Activated CD8-positive, alpha-beta memory T cell treated with anti-CD3 and anti-CD28 coated beads, Interleukin-2, amount 10 ng/mL, durations not matched to agents 7 days and 5 days (primary cell): ENCODE measurements around the gene HDDC2. TPM values are rescaled to one million over a fixed set of nuclear protein-coding genes. Genes with fewer than 3 reads are reported as not detected.

Experiments
- ATAC-seq: fragments of 150-1000 bp; cut with Tn5 transposase; one replicate; pipeline ENCODE4 v1.10.0; 2021; ENCODE audit warnings: moderate library complexity
- CTCF ChIA-PET: fragments of 350-600 bp; sonication (Branson Sonifier 250); formaldehyde crosslinking; loops from one replicate; lab custom pipeline; 2021; ENCODE audit warnings: antibody characterized with exemption; lab: Charles Lee
- DNase-seq: peaks from one replicate; pipeline ENCODE4 v3.0.0-alpha.2; 2020
- H3K27ac Mint-ChIP-seq: one replicate; pipeline ENCODE4 v1.8.0; 2021; ENCODE audit warnings: mild to moderate bottlenecking, mixed read lengths
- H3K27me3 Mint-ChIP-seq: one replicate; pipeline ENCODE4 v1.8.0; 2021; ENCODE audit warnings: mixed read lengths
- H3K36me3 Mint-ChIP-seq: one replicate; pipeline ENCODE4 v1.8.0; 2021; ENCODE audit warnings: mild to moderate bottlenecking, mixed read lengths
- H3K4me1 Mint-ChIP-seq: one replicate; pipeline ENCODE4 v1.8.0; 2021; ENCODE audit warnings: mixed read lengths
- H3K4me3 Mint-ChIP-seq: one replicate; pipeline ENCODE4 v1.8.0; 2021; ENCODE audit warnings: mild to moderate bottlenecking, moderate library complexity, mixed read lengths
- H3K9me3 Mint-ChIP-seq: one replicate; pipeline ENCODE4 v1.8.0; 2022; ENCODE audit warnings: low read depth, mixed read lengths
- total RNA-seq, 2 experiments: library from RNA; stranded (reverse); gene quantifications; one replicate each; pipeline ENCODE4 v1.2.3, GENCODE V29; 2021

Gene HDDC2
- 10 to 100 TPM; 57.8 to 61.7 TPM for total RNA-seq

DNA sequence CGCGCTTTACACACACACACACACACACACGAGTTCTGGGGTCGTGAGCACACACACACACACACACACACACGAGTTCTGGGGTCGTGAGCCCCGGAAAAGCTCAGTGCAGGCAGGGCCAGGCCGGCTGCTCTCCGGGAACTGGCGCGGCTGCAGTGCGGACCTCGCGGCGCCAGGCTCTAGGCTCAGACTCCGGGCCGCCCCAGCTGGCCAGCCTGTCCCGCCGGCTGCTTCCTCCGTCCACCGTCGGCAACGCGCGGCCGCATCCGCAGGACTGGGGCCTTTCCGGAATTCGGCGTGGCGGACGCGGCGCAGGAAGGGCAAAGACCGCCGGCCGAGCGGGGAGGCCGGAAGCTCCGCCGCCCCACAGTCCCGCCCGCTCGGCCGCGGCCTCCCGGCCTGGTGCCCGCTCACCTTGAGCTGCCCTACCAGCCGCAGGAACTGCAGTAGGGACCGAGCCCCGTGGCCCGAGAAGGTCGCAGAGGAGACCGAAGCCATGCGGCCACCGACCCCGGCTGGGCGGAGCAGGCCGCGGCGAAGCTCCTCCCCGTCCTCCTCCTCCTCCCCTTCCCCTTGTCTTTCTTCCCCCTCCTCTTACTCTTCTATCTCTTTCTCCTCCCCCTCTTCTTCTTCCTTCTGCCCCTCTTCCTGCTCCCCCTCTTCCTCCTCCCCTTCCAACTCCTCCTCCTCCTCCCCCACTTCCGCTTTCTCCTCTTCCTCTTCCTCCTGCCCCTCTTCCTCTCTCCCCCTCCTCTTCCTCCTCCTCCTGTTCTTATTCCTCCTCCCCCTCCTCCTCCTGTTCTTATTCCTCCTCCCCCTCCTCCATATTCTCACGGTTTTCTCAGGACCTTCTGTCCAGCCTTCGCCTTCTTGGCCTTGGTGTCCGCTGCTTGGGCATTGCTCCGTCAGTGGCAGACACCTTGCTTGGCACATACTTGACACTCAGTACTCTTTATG, at the start of gene HDDC2:
Gene HDDC2, minus strand, starts transcription at position 533 of the 957 bp plus-strand sequence. Its CDS starts 35 bp downstream, at position 498.
- H3K27ac Mint-ChIP-seq: peak within 1 kb of the TSS; percentile 76
- peaks cover 25% of the 10 kb centered on the region for H3K27me3 Mint-ChIP-seq
- H3K4me1 Mint-ChIP-seq: peaks cover 37% of the 10 kb centered on the region
- H3K36me3 Mint-ChIP-seq: peaks cover 42% of the 10 kb centered on the region
- CTCF ChIA-PET: interaction anchor here (0.6 to 2.4 kb wide), 12 partner anchors 8 to 685 kb away, joined by 3 to 9 read pairs (median 5); partner anchors contain the start of genes NCOA7 and TRMT11
- H3K4me3 Mint-ChIP-seq: peak within 1 kb of the TSS; percentile 80
- peaks cover 4% of the 10 kb centered on the region for H3K9me3 Mint-ChIP-seq
- ATAC-seq (peak; percentile 83), DNase-seq (peak; percentile 53)

- CTCF ChIA-PET: no interaction called here
- H3K4me3 Mint-ChIP-seq: no peak overlapping the region
- peaks cover 15% of the 10 kb centered on the region for H3K27me3 Mint-ChIP-seq
- no peak overlapping the region for H3K27ac Mint-ChIP-seq
- H3K9me3 Mint-ChIP-seq: no peaks in the 10 kb centered on the region
- no peak for ATAC-seq
- no peaks in the 10 kb centered on the region for H3K4me1 Mint-ChIP-seq
- no peaks in the 10 kb centered on the region for H3K36me3 Mint-ChIP-seq
- no peak for DNase-seq
Observed at GRCh38 chr6:125346926-125347563, 45.3 kb upstream of the HDDC2 start.

- H3K36me3 Mint-ChIP-seq: no peaks in the 10 kb centered on the region
- ATAC-seq (no peak), DNase-seq (no peak)
- H3K4me3 Mint-ChIP-seq: no peak overlapping the region
- peaks cover 12% of the 10 kb centered on the region for H3K27me3 Mint-ChIP-seq
- H3K9me3 Mint-ChIP-seq: no peaks in the 10 kb centered on the region
- CTCF ChIA-PET: no interaction called here
- no peak overlapping the region for H3K27ac Mint-ChIP-seq
- H3K4me1 Mint-ChIP-seq: no peaks in the 10 kb centered on the region
Observed at GRCh38 chr6:125346201-125346925, 44.6 kb upstream of the HDDC2 start.

DNA sequence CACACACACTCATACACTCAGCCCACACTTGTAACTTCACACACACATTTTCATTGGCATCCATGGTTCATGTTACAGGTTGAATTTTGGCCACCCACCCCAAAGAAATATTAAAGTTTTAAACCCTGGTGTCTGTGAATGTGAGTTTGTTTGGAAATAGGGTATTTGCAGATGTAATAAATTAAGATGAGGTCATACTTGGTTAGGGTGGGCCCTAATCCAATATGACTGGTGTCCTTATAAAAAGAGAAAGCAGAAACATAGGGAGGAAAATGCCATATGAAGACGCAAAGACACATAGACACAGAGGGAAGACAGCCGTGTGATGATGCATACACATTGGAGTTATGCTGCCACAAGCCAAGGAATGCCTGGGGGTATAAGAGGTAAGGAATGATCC, 39.7 kb upstream of the HDDC2 start:
- Mint-ChIP-seq H3K9me3 (no peaks in the 10 kb centered on the region), H3K36me3 (no peaks in the 10 kb centered on the region), H3K4me1 (no peaks in the 10 kb centered on the region), H3K27me3 (peaks cover 9% of the 10 kb centered on the region), H3K27ac (no peak overlapping the region), H3K4me3 (no peak overlapping the region)
- ATAC-seq (no peak), DNase-seq (no peak)
- CTCF ChIA-PET: no interaction called here

DNA sequence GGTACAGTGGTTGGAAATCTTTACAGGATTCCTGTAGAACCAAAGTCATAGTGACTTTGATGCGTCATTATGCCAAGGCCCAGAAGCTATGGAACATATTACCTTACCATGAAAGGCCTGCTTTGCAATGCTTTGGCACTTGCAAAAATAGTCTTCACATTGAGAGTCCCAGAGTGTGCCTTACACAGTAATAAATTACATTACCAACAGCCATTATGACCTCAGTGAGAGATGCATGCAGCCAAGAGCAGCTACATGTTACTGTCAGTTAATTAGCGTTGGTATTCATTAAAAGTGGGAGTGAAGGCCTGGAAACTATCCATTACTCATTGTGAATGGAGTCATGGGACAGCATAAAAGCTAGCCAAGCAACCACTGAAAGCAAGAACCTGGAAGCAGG, 39.2 kb upstream of the HDDC2 start:
- DNase-seq (no peak), ATAC-seq (no peak)
- Mint-ChIP-seq H3K27ac (no peak overlapping the region), H3K27me3 (peaks cover 12% of the 10 kb centered on the region), H3K9me3 (no peaks in the 10 kb centered on the region), H3K36me3 (no peaks in the 10 kb centered on the region), H3K4me1 (no peaks in the 10 kb centered on the region), H3K4me3 (no peak overlapping the region)
- CTCF ChIA-PET: no interaction called here

- Mint-ChIP-seq H3K27me3 (peaks cover 18% of the 10 kb centered on the region), H3K36me3 (no peaks in the 10 kb centered on the region), H3K27ac (no peak overlapping the region), H3K4me1 (no peaks in the 10 kb centered on the region), H3K9me3 (no peaks in the 10 kb centered on the region), H3K4me3 (no peak overlapping the region)
- ATAC-seq (no peak), DNase-seq (no peak)
- CTCF ChIA-PET: no interaction called here
Observed at GRCh38 chr6:125340175-125340835, 38.5 kb upstream of the HDDC2 start.

DNA sequence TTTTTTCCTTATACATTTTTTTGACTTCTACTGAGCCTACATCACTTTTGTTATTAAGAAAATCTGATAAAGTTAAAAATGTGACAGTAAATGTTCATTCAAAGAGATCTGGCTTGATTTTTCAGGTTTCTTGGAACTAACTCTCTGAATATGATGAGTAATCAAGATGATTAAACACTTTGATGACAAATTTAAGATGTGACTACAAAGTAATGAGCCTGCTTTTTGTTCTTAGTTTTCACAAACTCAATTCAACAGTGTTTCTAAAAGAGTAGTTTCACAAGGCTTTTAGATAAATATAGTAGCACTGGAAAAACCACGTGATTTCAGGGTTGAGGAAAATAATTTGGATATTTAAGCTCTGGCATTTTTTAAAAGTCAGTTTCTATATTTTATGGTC, 37.9 kb upstream of the HDDC2 start:
- DNase-seq (no peak), ATAC-seq (no peak)
- H3K4me3 Mint-ChIP-seq: no peak overlapping the region
- CTCF ChIA-PET: no interaction called here
- no peak overlapping the region for H3K27ac Mint-ChIP-seq
- no peaks in the 10 kb centered on the region for H3K36me3 Mint-ChIP-seq
- H3K4me1 Mint-ChIP-seq: no peaks in the 10 kb centered on the region
- no peaks in the 10 kb centered on the region for H3K9me3 Mint-ChIP-seq
- peaks cover 18% of the 10 kb centered on the region for H3K27me3 Mint-ChIP-seq

DNA sequence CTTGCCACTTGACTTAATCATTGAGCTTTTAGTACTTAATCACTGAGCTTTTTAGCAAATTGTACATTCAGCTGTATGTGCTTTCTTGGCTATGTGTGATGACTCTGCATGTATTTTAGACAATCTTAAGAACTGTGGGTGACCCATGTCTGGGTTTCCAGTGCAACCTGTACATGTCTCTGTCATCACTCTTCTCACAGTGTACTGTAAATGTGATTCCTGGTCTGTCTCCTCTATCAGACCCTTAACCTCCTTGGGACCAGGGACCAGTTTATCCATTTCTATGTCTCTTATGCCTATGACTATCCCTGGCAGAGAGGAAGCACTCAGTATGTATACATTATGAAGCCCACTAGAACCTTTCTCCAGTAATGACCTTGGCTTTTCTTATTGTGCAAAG, 36.6 kb upstream of the HDDC2 start:
- H3K27ac Mint-ChIP-seq: no peak overlapping the region
- ATAC-seq: no peak
- H3K4me3 Mint-ChIP-seq: no peak overlapping the region

DNA sequence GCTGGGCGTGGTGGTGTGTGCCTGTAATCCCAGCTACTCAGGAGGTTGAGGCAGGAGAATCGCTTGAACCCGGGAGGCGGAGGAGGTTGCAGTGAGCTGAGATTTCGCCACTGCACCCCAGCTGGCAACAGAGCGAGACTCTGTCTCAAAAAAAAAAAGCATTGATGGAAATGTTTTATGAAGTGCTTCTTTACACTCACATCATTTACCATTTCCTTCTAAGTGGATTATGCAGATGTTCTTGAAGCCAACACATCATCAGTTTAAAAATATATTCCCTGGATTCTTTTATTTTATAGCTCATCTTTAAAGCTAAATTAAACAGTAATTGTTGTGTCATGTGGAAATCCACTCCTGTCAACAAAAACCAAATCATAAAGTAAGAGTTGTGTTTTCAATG, 35.9 kb upstream of the HDDC2 start:
- H3K9me3 Mint-ChIP-seq: no peaks in the 10 kb centered on the region
- ATAC-seq (no peak), DNase-seq (no peak)
- CTCF ChIA-PET: no interaction called here
- H3K4me3 Mint-ChIP-seq: no peak overlapping the region
- peaks cover 25% of the 10 kb centered on the region for H3K27me3 Mint-ChIP-seq
- no peak overlapping the region for H3K27ac Mint-ChIP-seq
- H3K4me1 Mint-ChIP-seq: no peaks in the 10 kb centered on the region
- H3K36me3 Mint-ChIP-seq: no peaks in the 10 kb centered on the region

More for the DNA sequence above, 36.6 kb upstream of the HDDC2 start:
- CTCF ChIA-PET: no interaction called here
- no peaks in the 10 kb centered on the region for H3K9me3 Mint-ChIP-seq
- peaks cover 20% of the 10 kb centered on the region for H3K27me3 Mint-ChIP-seq
- no peaks in the 10 kb centered on the region for H3K36me3 Mint-ChIP-seq
- no peaks in the 10 kb centered on the region for H3K4me1 Mint-ChIP-seq
- no peak for DNase-seq

- peaks cover 48% of the 10 kb centered on the region for H3K27me3 Mint-ChIP-seq
- CTCF ChIA-PET: interaction anchor here (0.7 kb wide), 1 partner anchor 330 kb away, joined by 5 read pairs; no protein-coding TSS in a partner anchor
- H3K9me3 Mint-ChIP-seq: no peaks in the 10 kb centered on the region
Observed at GRCh38 chr6:125332664-125333063, 30.9 kb upstream of the HDDC2 start.

DNA sequence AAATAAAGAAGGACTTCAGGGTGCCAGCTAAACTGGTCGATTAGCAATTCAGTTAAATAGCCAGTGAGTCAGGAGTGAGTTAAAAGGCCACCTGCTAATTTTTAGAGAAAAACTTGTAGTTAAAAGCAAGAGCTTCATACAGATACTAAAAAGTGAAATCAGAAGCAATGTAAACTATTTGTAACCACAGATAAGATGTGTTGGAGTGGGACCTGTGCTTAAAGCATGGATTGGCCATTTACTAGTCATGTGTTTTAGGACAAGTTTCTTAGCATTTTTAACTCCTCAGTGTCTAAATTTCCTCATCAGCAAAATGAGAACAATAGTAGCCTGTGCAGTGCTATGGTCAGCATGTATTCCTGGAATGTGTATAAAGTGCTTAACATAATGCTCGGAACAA, 23.8 kb upstream of the HDDC2 start:
- Mint-ChIP-seq H3K9me3 (no peaks in the 10 kb centered on the region), H3K4me3 (no peak overlapping the region), H3K36me3 (no peaks in the 10 kb centered on the region), H3K4me1 (no peaks in the 10 kb centered on the region), H3K27ac (no peak overlapping the region), H3K27me3 (peaks cover 28% of the 10 kb centered on the region)
- no peak for DNase-seq
- no peak for ATAC-seq
- CTCF ChIA-PET: no interaction called here

More at GRCh38 chr6:125332664-125333063, 30.9 kb upstream of the HDDC2 start:
- no peak for DNase-seq
- Mint-ChIP-seq H3K4me1 (no peaks in the 10 kb centered on the region), H3K4me3 (no peak overlapping the region), H3K36me3 (no peaks in the 10 kb centered on the region), H3K27ac (no peak overlapping the region)
- ATAC-seq: no peak

- no peaks in the 10 kb centered on the region for H3K36me3 Mint-ChIP-seq
- no peak for ATAC-seq
- H3K4me1 Mint-ChIP-seq: no peaks in the 10 kb centered on the region
- CTCF ChIA-PET: no interaction called here
- H3K9me3 Mint-ChIP-seq: no peaks in the 10 kb centered on the region
- no peak overlapping the region for H3K4me3 Mint-ChIP-seq
- peaks cover 13% of the 10 kb centered on the region for H3K27me3 Mint-ChIP-seq
- no peak overlapping the region for H3K27ac Mint-ChIP-seq
- no peak for DNase-seq
Observed at GRCh38 chr6:125323376-125323775, 21.6 kb upstream of the HDDC2 start.

GRCh38 chr6:125316621-125317020, 14.9 kb upstream of the HDDC2 start:
- CTCF ChIA-PET: interaction anchor here (8.0 kb wide), 1 partner anchor 439 kb away, joined by 130 read pairs; the partner anchor contains the start of gene HEY2
- Mint-ChIP-seq H3K9me3 (no peaks in the 10 kb centered on the region), H3K27ac (no peak overlapping the region), H3K27me3 (peaks cover 19% of the 10 kb centered on the region), H3K4me3 (no peak overlapping the region), H3K36me3 (no peaks in the 10 kb centered on the region), H3K4me1 (no peaks in the 10 kb centered on the region)
- DNase-seq (no peak), ATAC-seq (no peak)
